ENCODE data around the gene LGALS4.
"Not testable (repeated sequence)": the region's sequence is repeated elsewhere in the genome, so short reads cannot be mapped to it uniquely, and the experiment has no call there.

LGALS4 gene

DNA sequence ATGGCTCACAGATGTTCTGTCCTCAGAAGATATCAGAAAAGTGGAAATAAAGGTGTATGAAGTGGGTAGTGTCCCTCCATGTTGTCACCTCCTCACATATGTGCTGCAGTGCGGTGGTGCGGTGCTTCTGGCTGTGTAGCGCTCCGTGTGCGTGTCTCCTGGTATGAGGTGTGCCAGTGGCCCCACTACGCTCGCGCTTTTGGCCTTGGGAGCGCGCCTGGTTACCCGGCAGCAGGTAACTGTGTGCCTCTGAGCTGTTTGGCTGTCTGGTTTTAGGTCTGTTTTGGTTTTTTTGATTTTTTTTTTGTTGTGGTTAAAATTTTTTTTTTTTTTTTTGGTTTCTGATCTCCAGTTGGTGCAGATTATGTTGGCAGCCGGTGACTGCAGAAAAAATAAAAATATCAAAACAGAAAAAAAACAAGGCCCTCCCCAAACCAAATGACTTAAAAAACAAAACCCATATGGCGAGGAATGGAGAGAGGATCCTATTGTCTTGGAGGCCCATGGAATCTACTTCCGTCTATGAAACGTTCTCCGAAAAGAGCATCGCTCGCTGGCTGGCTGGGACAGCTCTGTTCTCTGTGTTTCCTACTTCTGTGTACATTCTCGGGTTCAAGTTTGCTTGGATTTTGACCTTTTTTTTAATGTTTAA is 29.2 kb upstream of the LGALS4 start:
- no peak for DNase-seq

DNA sequence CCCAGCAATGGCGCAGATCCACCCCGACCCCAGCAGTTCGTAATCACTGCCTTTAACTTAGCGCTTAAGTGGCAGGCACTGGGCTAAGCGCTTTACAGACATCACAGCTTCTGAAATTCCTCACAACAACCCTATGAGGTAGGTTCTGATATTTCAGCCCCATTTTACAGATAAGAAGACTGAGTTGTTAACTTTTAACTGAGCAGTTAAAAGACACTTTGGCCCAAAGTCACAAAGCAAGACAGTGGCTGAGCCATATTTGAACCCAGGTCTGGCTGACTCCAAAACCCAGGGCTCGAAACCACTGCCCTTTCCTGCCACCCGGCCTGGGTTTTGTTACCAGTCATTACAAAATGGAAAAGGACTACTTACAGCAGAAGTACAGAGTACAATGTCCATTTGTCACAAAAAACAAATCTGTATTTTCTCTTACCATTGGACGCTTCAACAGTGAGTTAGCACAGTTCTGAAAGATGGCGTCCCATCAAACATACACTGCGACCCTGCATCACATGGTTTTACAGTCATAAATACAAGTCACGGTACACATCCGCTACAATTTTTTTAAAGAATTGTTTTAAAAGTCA is 28.5 kb upstream of the LGALS4 start:
- no peak for DNase-seq

DNA sequence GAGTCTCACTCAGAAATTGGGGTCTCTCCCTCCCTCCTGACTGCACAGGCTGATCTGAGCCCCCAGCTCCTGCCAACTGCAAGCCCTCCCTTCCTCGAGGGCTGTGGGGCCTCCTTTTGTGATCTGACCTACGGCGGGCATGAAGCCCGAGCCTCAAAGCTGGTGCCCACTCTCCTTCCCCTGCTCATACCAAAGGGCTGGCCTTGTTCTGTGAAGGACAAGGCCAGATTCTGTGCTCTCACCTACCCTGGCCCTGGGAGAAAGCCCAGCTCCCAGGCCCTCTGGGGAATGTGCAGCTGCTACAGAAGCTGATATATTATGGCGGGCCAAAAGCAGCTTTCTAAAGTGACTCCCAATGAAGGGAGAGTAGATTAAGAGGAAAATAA is 27.8 kb upstream of the LGALS4 start:
- DNase-seq, result no peak

DNA sequence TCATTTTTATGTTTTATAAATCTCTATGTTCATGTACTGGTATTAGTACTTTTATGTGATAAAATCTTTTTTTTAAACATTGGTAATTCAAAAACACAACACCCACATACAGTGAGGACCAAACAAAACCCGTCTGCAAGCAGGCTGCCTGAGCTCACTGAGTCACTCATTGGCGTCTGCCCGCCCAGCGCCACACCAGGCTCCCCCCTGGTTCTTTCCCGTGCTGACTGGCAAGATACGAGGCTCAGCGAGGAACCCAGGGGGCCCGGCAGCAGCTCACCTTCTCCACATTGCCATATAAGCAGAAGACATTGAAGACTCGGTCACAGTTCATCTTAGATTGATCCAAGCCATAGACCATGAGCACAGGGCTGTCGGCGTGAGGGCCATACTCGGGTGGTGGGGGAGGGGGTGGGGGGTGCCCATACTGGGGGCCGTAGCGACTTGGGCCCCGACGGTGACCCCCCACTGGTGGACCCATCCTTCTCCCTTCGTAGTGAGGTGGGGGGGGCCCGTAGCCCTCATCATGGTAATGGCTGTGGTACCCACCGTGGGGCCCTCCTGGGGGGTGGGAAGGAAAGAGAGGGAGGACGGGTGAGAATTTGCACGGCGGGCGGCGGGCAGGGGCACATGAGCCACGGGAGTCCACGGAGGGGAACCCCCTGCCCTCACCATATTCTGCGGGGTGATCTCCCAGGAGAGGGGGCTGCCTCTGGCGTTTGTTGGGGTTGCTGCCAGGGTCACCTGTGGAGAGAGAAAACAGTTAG is 27.3 kb upstream of the LGALS4 start:
- DNase-seq, result no peak

DNA sequence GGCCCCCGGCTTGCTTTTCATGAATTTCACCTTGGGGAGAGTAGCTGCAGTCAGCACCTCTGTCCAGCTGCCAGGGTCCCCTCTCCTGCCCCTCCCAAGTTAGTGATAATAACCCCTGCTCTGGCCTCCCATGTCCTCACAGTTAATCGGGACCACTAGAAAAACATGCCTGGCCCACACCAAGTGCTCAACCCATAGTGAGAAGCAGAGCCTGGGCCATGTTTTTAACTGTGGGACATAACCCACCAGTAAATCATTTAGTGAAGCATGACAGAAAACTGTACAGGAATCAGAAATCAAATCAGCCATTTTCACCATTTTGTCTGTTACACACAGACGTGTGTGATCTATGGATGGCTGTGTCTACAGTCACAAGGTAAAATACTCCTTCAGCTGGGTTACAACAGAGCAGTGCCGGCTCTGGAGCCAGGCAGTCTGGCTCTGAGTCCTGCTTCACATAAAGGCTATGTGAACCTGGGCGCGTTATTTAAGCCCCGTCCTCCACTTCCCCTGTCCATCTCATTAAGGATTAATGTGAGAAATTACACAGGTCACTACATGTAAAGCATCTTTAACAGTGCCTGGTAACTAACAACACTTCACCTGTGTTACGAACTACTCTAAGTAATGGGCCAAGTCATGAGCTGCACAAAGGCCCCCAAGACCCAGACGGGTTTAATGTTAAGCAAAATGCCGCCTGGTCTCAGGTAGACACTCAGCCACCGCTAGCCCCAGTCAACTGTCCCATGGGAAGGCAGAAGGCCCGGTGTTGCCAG is 26.4 kb upstream of the LGALS4 start:
- DNase-seq, result no peak

DNA sequence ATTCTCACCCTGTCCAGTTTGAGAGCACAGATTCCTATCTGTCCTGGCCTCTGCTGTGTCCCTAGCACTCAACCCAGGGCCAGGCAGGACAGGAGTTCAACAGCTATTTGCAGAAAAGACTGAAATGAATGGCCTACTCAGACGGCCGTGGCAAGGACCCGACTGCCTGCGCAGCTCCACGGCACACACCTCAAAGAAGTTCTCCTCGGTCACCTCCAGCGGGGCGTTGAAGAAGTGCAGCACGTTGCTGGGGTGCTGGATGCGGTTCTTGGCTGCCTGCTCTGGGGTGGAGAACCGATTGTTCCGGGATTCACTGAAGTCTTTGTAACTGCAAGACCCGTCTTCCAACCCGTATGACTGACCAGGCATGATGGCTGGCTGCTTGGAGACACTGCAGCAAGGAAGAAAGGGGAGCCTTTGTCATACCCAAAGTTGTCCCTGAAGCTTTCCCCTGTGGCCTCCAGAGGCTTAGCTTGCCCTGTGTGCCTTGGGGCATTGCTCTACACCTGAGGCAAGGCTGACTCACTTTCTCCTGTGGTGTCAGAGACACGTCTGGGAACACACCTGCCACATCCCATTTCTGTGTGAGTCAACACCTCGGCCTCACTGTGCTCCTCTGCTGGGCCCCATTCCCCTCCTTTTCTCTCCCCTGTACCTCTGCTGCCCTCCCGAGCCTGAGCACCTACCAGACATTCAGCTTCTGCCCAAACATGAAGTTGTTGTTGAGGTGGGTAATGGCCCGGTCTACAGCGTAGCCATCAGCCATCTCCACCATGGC is 25.7 kb upstream of the LGALS4 start:
- DNase-seq, result no peak

DNA sequence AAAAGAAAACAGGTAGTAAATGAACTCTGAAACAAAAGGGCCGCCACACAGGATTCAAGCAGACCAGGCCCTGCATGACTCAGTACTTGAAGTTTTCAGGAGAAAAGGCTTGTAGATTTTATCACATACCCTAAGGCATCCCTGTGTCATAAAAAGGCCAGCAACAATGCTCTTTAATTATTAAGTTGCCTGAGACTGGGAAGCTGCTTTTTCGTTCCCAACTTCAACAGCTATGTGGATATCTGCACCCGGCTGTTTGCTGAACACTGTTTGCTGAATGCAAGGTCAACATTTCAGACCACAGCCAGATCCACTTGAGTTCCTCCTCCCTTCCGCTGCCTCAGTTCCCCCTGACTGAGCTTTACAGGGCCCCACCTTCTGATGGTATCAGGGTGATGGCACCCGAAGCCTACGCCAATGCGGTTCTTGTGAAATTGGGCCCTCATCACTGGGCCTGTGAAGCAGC is 24.9 kb upstream of the LGALS4 start:
- DNase-seq, result no peak

DNA sequence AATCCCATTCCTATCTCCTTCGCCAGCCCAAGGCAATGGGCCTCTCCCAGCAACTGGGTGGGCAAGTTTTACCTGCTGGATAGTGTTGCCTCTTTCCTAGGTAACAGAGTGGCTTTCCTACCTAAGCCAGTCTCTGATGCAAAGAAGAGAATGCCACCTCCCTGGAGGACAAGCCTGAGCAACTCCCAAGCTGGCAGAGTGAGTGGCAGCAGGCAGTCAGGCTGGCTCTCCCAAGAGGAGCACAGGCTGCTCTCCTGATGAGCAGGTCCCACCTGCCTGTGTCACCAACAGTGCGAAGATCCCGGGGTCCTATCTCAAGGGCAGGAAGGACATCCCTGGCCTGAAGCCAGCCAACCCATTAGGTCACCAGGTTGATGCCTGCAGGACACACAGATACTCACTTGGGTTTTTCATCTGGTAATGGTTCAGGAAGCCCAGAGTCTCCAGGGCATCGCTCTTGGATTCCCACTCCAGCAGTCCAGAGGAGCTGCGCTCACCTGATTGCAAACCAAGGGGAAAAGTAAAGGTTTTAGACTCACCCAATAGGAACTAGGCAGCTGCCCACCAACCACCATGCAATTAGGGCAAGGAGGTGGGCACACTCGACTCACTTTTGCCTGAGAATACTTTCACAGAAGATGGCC is 24.4 kb upstream of the LGALS4 start:
- DNase-seq, result no peak

DNA sequence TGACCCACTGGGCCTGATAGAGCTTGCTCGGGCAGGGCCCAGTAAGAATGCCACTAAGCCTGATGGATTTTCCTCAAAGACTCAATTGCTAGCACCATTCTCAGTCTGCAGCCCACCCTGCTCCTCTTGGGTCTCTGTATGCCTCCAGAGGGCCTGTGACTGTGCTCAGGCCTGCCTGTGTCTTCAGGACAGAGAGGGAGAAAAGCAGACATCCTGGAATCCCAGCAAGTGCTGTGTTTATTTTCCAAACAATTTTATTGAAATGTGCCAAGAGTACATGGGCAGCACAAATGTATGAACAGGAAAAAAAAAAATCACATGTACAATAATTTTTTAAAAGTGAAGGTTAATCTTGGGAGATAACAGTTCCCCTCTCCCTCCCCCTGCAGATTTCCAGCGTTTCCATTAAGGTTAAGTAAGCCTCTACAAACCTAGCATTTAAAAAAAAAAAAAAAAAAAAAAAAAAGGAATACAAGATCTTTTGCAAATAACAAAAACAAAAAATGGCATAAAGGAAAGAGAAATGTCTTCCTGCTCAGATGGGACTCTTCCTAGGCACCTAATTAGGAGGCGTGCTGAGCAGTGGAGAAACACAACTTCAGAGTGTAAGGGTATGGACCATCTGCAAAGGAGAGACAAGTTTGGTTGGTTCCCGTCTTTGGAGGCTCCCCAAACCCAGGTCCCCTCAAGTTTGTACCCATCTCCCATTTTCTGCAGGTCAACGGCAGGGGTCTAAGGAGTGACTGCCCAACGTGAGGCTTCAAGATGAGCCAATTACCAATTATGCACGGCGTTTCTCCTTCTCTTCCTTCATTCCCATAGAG is 23.6 kb upstream of the LGALS4 start:
- DNase-seq, result no peak

DNA sequence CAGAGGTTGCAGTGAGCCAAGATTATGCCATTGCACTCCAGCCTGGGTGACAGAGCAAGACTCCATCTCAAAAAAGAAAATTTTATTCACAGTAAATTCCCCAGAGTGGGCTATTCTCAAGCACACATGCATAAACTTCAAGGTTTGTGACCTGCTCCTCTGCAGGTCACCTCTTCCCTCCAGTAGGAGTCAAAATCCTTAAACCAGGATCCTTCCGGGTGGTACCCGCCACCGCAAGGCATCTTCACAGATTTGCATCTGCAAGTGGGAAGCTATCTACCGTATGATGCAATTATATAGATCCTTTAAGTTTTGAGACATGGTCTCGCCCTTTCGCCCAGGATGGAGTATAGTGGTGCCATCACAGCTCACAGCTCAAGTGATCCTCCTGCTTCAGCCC is 21.8 kb upstream of the LGALS4 start:
- no peak for DNase-seq

DNA sequence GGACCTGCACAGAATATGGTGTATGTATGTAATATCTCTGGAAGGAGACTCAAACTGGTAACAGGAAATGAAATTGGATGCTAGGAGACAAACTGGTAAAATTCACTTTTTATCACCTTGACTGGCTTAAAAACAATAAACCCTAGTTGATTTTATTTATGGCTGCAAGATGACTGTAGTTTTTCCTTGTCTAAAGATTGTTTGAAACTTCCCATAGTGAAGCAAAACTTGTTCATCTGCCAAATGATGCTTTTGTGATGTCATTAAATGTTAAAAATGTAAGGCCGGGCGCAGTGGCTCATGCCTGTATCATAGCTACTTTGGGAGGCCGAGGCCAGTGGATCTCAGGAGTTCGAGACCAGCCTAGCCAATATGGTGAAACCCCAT is 21.4 kb upstream of the LGALS4 start:
- no peak for DNase-seq

DNA sequence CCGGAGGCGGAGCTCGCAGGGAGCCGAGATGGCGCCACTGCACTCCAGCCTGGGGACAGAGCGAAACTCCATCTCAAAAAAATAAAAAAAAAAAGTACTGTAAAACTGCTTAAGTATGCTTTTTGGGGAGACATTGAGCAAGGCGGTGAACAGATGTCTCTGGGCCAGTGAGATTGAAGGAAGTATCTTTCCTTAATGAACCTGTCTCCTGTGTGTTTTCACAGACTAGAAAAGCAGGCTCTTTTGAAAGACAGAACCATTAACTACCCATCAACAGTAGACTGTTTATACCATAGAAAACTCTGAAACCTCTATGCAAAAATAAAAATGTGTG is 20.3 kb upstream of the LGALS4 start:
- no peak for DNase-seq

DNA sequence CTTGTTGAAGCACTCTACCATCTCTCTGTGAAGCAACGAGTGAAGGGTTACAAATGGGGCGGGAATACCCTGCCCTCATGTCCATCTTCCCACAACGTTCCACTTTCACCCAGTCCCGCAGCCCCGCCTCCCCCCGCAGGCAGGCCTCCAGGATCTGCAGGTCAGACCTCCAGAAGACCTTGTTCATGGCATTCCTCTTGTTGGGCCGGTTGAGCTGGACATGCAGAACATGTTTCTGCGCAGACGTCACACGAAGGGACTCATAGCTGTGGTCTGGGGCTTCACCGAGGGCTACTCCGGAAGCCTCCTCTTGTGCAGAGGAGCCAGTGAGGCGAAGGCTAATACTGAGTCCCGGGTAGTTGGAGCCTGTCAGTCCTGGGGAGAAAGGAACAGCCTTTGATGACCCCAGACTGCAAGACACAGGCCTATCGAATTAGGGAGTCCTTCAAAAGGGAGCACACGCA is 18.4 kb upstream of the LGALS4 start:
- DNase-seq, result no peak

DNA sequence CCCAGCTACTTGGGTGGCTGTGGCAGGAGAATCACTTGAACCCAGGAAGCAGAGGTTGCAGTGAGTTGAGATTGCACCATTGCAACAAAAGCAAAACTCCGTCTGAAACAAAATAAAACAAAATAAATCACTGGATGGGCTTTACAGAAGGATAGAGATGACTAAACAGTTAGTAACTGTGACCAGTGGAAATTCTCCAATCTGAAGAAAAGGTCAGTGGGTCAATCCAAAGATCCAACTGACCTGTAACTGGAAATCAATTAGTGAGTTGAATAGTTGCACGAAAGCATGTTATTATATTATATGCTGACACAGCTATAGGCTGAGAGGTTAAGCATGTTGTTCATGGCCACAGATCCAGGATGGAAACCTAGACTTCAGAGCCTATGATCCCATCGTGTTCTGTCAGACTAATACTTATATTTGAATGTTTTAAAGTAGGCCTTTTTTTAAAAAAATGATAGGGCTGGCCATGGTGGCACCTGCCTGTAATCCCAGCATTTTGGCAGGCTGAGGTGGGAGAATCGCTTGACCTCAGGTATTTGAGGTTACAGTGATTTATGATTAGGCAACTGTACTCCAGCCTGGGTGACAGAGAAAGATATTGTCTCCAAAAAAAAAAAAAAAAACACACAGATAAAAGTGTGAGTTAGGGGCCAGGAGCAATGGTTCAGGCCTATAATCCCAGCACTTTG is 17.4 kb upstream of the LGALS4 start:
- no peak for DNase-seq

DNA sequence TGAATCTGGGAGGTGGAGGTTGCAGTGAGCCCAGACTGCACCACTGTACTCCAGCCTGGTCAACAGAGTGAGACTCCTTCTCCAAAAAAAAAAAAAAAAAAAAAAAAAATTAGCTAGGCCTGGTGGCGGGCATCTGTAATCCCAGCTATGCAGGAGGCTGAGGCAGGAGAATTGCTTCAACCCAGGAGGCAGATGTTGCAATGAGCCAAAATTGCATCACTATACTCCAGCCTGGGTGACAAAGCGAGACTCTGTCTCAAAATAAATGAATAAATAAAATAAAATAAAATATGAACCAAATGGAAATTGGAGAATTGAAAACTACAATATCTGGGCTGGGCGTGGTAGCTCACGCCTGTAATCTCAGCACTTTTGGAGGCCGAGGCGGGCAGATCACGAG is 16.5 kb upstream of the LGALS4 start:
- DNase-seq, result not testable (repeated sequence)

DNA sequence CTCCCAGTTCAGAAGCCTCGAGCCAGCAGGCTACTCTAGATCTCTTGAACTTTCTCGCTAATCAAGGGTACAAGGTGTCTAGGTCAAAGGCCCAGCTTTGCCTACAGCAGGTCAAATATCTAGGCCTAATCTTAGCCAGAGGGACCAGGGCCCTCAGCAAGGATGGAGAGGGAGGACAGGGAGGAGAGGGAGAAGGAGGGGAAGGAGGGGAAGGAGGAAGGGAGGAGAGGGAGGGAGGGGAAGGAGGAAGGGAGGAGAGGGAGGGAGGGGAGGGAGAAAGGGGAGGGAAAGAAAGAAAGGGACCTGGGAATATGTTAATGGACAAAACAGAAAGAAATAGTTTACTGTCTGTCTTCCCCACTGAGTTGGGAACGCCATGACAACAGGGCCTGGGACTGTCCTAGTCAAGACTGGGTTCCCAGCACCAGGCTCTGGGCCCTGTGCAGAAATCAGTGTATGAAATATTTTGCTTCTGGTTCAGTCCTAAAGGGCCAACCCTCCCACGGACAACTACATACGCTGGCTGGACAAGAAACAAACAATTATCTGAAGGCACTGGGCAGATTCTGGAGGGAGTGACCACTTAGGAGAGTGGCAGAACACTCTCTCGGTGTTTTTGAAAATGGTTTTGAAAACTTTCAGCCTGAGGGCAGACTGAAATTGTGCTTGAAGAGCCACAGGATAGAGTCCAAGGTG is 14.3 kb upstream of the LGALS4 start:
- DNase-seq, result no peak

DNA sequence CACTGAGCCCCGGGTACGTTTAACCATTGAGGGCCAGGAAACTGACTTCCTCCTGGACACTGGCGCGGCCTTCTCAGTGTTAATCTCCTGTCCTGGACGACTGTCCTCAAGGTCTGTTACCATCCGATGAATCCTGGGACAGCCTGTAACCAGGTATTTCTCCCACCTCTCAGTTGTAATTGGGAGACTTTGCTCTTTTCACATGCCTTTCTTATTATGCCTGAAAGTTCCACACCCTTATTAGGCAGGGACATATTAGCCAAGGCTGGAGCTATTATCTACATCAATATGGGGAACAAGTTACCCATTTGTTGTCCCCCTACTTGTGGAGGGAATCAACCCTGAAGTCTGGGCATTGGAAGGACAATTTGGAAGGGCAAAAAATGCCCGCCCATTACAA is 13.2 kb upstream of the LGALS4 start:
- not testable (repeated sequence) for DNase-seq

DNA sequence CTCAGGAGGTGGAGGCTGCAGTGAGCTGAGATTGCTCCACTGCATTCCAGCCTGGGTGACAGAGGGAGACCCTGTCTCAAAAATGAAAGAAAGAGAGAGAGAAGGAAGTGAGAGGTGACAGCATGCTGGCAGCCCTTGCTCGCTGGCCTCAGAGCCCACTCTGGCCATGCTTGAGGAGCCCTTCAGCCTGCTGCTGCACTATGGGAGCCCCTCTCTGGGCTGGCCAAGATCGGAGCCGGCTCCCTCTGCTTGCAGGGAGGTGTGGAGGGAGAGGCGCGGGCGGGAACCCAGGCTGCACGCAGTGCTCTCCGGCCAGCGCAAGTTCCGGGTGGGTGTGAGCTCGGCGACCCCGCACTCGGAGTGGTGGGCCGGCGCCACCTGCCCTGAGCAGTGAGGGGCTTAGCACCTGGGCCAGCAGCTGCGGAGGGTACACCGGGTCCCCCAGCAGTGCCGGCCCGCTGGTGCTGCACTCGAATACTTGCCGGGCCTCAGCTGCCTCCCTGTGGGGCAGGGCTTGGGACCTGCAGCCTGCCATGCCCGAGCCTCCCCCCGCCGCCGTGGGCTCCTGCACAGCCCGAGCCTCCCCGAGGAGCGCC is 8.6 kb upstream of the LGALS4 start:
- DNase-seq, result not testable (repeated sequence)

DNA sequence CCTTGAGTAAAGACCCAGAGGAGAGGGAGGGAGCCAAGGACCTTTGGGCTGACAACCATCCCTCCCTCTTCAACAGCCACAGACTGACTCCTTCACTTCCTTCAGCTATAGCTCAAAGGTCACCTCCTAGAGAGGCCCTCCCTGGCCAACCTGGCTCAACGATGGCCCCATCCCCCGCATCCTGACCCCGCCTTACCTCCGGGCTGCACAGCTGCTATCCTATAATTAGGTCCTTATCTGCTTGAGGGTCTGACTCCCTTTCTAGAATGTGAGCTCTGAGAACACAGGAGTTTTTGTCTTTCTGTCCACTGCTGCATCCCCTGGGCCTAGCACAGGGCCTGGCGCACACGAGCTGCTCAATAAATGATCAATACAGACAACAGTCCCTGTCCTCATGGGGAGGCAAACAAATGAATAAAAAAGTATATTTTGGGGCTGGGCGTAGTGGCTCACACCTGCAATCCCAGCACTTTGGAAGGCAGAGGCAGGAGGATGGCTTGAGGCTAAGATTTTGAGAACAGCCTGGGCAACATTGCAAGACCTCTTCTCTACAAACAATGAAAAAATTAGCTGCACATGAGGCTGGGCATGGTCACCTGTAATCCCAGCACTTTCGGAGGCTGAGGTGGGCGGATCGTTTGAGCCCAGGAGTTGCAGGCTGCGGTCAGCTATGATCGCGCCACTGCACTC is 6.6 kb upstream of the LGALS4 start:
- DNase-seq, result no peak

All from NCI-H187 treated with DMSO at 0.1 percent for 48 hours (cell line).